Parathyroid adenoma (tissue), 2 donors: ENCODE data around the gene DNAAF5.

Source experiments
- H2AFZ ChIP-seq: fragments of 300-600 bp; sonication (generic); one replicate; pipeline ENCODE4 v1.7.0; 2017; ENCODE audit warnings: antibody characterized with exemption, mild to moderate bottlenecking
- H3K27ac ChIP-seq: fragments of 300-600 bp; sonication (generic); one replicate; pipeline ENCODE4 v1.7.0; 2017
- H3K27me3 ChIP-seq: fragments of 300-600 bp; sonication (generic); one replicate; pipeline ENCODE4 v1.7.0; 2017; ENCODE audit warnings: low read length; ENCODE audit not compliant: control insufficient read depth, insufficient read depth
- H3K36me3 ChIP-seq: fragments of 300-600 bp; sonication (generic); one replicate; pipeline ENCODE4 v1.7.0; 2017; ENCODE audit warnings: low read length; ENCODE audit not compliant: control insufficient read depth, insufficient read depth
- H3K4me1 ChIP-seq: fragments of 300-600 bp; sonication (generic); one replicate; pipeline ENCODE4 v1.7.0; 2017; ENCODE audit warnings: control low read depth
- H3K4me2 ChIP-seq: fragments of 300-600 bp; sonication (generic); one replicate; pipeline ENCODE4 v1.7.0; 2017; ENCODE audit warnings: low read length
- H3K4me3 ChIP-seq: fragments of 300-600 bp; sonication (generic); one replicate; pipeline ENCODE4 v1.7.0; 2017; ENCODE audit warnings: low read depth, low read length
- H3K79me2 ChIP-seq: fragments of 300-600 bp; sonication (generic); one replicate; pipeline ENCODE4 v1.7.0; 2017; ENCODE audit warnings: control low read depth
- H3K9ac ChIP-seq: fragments of 300-600 bp; sonication (generic); one replicate; pipeline ENCODE4 v1.7.0; 2017; ENCODE audit warnings: mild to moderate bottlenecking
- H3K9me3 ChIP-seq: fragments of 300-600 bp; sonication (generic); one replicate; pipeline ENCODE4 v1.7.0; 2017; ENCODE audit warnings: low read length; ENCODE audit not compliant: control insufficient read depth
- CTCF ChIP-seq: fragments of 300-600 bp; sonication (generic); IDR thresholded peaks from one replicate; pipeline ENCODE4 v1.7.0; 2017; ENCODE audit warnings: antibody characterized with exemption, mild to moderate bottlenecking
- donor health status: primary hyperparathyroidism.

DNAAF5 gene

GRCh38 chr7:721619-722248, 4.8 kb upstream of the DNAAF5 start:
- no peaks in the 10 kb centered on the region for H3K9me3 ChIP-seq
- no peak overlapping the region for H3K27ac ChIP-seq
- H2AFZ ChIP-seq: no peak overlapping the region
- H3K4me3 ChIP-seq: no peak overlapping the region
- H3K79me2 ChIP-seq: peaks cover 6% of the 10 kb centered on the region
- H3K27me3 ChIP-seq: no peaks in the 10 kb centered on the region
- no peak for TF ChIP-seq CTCF
- no peaks in the 10 kb centered on the region for H3K4me1 ChIP-seq
- H3K4me2 ChIP-seq: no peak overlapping the region
- H3K9ac ChIP-seq: no peak overlapping the region
- H3K36me3 ChIP-seq: no peaks in the 10 kb centered on the region

- Histone ChIP-seq H3K4me2 (no peak overlapping the region), H3K9me3 (no peaks in the 10 kb centered on the region), H3K27me3 (no peaks in the 10 kb centered on the region), H3K4me1 (peaks cover 6% of the 10 kb centered on the region), H2AFZ (no peak overlapping the region), H3K27ac (no peak overlapping the region), H3K79me2 (peaks cover 6% of the 10 kb centered on the region), H3K9ac (no peak overlapping the region), H3K4me3 (no peak overlapping the region), H3K36me3 (no peaks in the 10 kb centered on the region)
- TF ChIP-seq CTCF: no peak
Observed at GRCh38 chr7:723541-723940, 3.0 kb upstream of the DNAAF5 start.

GRCh38 chr7:724298-724697, 2.2 kb upstream of the DNAAF5 start:
- no peak for TF ChIP-seq CTCF
- no peak overlapping the region for H3K9ac ChIP-seq
- H3K4me1 ChIP-seq: peaks cover 6% of the 10 kb centered on the region
- H3K4me2 ChIP-seq: no peak overlapping the region
- no peak overlapping the region for H2AFZ ChIP-seq
- H3K4me3 ChIP-seq: no peak overlapping the region
- peaks cover 6% of the 10 kb centered on the region for H3K79me2 ChIP-seq
- no peak overlapping the region for H3K27ac ChIP-seq
- H3K27me3 ChIP-seq: no peaks in the 10 kb centered on the region
- H3K36me3 ChIP-seq: no peaks in the 10 kb centered on the region
- H3K9me3 ChIP-seq: no peaks in the 10 kb centered on the region

GRCh38 chr7:725223-726005, 1.1 kb upstream of the DNAAF5 start:
- Histone ChIP-seq H3K79me2 (peaks cover 3% of the 10 kb centered on the region), H3K4me1 (peaks cover 6% of the 10 kb centered on the region), H3K4me2 (peak overlapping the region; percentile 66), H3K9ac (no peak overlapping the region), H3K9me3 (no peaks in the 10 kb centered on the region), H3K4me3 (peak overlapping the region; percentile 59), H3K27ac (no peak overlapping the region), H3K36me3 (no peaks in the 10 kb centered on the region), H3K27me3 (no peaks in the 10 kb centered on the region), H2AFZ (no peak overlapping the region)
- TF ChIP-seq CTCF: no peak

- Histone ChIP-seq H3K79me2 (peaks cover 3% of the 10 kb centered on the region), H3K4me1 (peaks cover 6% of the 10 kb centered on the region), H3K36me3 (no peaks in the 10 kb centered on the region), H3K9ac (no peak overlapping the region), H2AFZ (peak overlapping the region; percentile 85), H3K27me3 (no peaks in the 10 kb centered on the region), H3K4me2 (peak overlapping the region; percentile 66), H3K9me3 (no peaks in the 10 kb centered on the region), H3K4me3 (peak overlapping the region; percentile 59), H3K27ac (no peak overlapping the region)
- no peak for TF ChIP-seq CTCF
Observed at GRCh38 chr7:726854-727103, 280 bp downstream of the DNAAF5 start.
